Measurements from ENCODE around the gene MYO15B. TPM values are rescaled to one million over a fixed set of nuclear protein-coding genes. Genes with fewer than 3 reads are reported as not detected.

The MYO15B gene
- total and polyA plus RNA-seq, 2 of the 13 experiments (the other 11 are each of a cell fraction or from before 2014, with no cell fraction given) = 2.8 to 8.1 TPM

DNA sequence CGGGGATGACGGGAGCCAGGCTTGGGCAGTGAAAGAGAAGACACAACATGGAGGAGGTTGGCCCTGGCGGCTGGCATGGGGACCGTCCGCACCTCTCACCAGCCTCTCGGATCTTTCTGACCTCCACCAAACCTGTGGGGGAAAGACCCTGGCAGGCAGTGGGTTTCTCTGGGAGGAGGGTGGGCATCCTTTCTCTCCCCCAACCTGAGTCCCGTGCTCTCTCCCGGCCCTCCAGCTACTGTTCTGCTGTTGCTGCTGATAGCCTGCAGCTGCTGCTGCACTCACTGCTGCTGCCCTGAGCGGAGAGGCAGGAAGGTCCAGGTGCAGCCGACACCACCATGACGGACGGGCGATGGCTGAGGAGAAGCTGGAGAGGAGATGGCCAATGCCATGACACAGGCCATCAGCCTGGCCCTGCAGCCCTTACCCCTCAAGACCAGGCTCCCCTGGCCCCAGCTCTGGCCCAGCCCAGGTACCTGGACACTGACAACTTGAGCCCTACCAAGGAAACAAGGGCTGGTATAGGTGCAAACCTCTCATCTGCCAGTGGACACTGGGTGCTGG, 53.0 kb downstream of the MYO15B start:
- no TSS peak for BruUV-seq (replicated peaks)
- POLR2A ChIA-PET = no interaction called here
- TF ChIP-seq SOX13 (IDR thresholded peaks at IDR 0.05) = no peak
- no peak for TF ChIP-seq SOX13 (CRISPR knock-in tag; conservative IDR thresholded peaks at IDR 0.05 in 1 of 2, IDR thresholded peaks at IDR 0.05 in 1 of 2)
- no peak for TF ChIP-seq SKI (IDR thresholded peaks at IDR 0.05; ENCODE audit: partially characterized antibody)
- TF ChIP-seq HMGA1 (CRISPR knock-in tag; conservative IDR thresholded peaks at IDR 0.05) = no peak
- no peak for TF ChIP-seq KLF15 (CRISPR knock-in tag; IDR thresholded peaks at IDR 0.05; ENCODE audit: borderline replicate concordance)
- TF ChIP-seq MXI1 (IDR thresholded peaks at IDR 0.05; ENCODE audit: borderline replicate concordance, low read depth, low read length) = no peak
- TF ChIP-seq, protein P1, sequence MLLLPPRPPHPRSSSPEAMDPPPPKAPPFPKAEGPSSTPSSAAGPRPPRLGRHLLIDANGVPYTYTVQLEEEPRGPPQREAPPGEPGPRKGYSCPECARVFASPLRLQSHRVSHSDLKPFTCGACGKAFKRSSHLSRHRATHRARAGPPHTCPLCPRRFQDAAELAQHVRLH (CRISPR knock-in tag; IDR thresholded peaks at IDR 0.05; ENCODE audit: borderline replicate concordance, low read depth) = no peak
- no peak for TF ChIP-seq HOXA3 (CRISPR knock-in tag; IDR thresholded peaks at IDR 0.05)
- no peak for TF ChIP-seq ZSCAN29 (CRISPR knock-in tag; conservative IDR thresholded peaks at IDR 0.05)
- TF ChIP-seq FOSL2 (CRISPR knock-in tag; IDR thresholded peaks at IDR 0.05) = no peak
- no peak for TF ChIP-seq ZNF768 (CRISPR knock-in tag; IDR thresholded peaks at IDR 0.05)
- TF ChIP-seq NFIB (CRISPR knock-in tag; IDR thresholded peaks at IDR 0.05; ENCODE audit: borderline replicate concordance) = no peak
- no peak for TF ChIP-seq KLF6 (CRISPR knock-in tag; IDR thresholded peaks at IDR 0.05)
- TF ChIP-seq SMARCE1 (IDR thresholded peaks at IDR 0.05; ENCODE audit: borderline replicate concordance) = no peak
- TF ChIP-seq TMF1 (CRISPR knock-in tag; IDR thresholded peaks at IDR 0.05; ENCODE audit: low read depth) = no peak
- no peak for TF ChIP-seq ZKSCAN5 (CRISPR knock-in tag; IDR thresholded peaks at IDR 0.05)
- TF ChIP-seq NPAS2 (CRISPR knock-in tag; IDR thresholded peaks at IDR 0.05; ENCODE audit: borderline replicate concordance) = no peak

More for the DNA sequence above, 53.0 kb downstream of the MYO15B start:
- Histone ChIP-seq H3K27ac (ENCODE audit: extremely low read length, insufficient read depth, low read length) (no peak overlapping the region), H3K79me2 (ENCODE audit: insufficient read depth, low read length) (peaks cover 6% of the 10 kb centered on the region), H3K4me2 (ENCODE audit: low read depth, low read length) (no peak overlapping the region), H3K9ac (ENCODE audit: insufficient read depth, low read depth, low read length) (no peak overlapping the region), H2AFZ (ENCODE audit: low read length) (no peak overlapping the region), H3K36me3 (replicated peaks in 1 of 2; ENCODE audit: control insufficient read depth in 1 of 2, insufficient read depth in 2 of 2, low read length in 2 of 2) (peaks cover 8 to 11% of the 10 kb centered on the region in 2 experiments), H4K20me1 (ENCODE audit: insufficient read depth, low read length) (no peaks in the 10 kb centered on the region), H3K4me3 (replicated peaks in 1 of 3; ENCODE audit: insufficient read depth in 1 of 3, low read depth in 2 of 3, low read length in 3 of 3) (no peak overlapping the region), H3K4me1 (ENCODE audit: insufficient read depth, low read length) (peaks cover 6% of the 10 kb centered on the region), H3K27me3 (ENCODE audit: control insufficient read depth in 1 of 2, insufficient read depth in 2 of 2, low read length in 2 of 2) (no peaks in the 10 kb centered on the region), H3K9me3 (ENCODE audit: low read length) (no peaks in the 10 kb centered on the region)
- DNase-seq (ENCODE audit: low spot score) (no peak), FAIRE-seq (no peak), ATAC-seq (no peak)
- in situ Hi-C loops (cut with HindIII; ENCODE audit: extremely low pct_ligation_motif_present, low pct_unique_long_range_greater_than_20kb) = no loop called here
- intact Hi-C loops (cut with micrococcal nuclease; ENCODE audit: unreplicated experiment) = no loop called here
- CTCF ChIA-PET (ENCODE audit: low intra/inter-chr PET ratio, low total read pairs) = no interaction called here
- over 99% methylated on average over 13 of the region's 13 CpGs for WGBS (ENCODE audit: low lambda C conversion rate)

All from HepG2 (cell line).